Panc1 (cell line): ENCODE results near the gene GNAZ.

Experiments
- CTCF ChIP-seq: fragments of 450-650 bp; IDR thresholded peaks from 2 replicates; pipeline ENCODE4 v1.5.1; 2017; ENCODE audit warnings: mild to moderate bottlenecking
- POLR2AphosphoS5 ChIP-seq: IDR thresholded peaks from 2 replicates; pipeline ENCODE4 v1.6.1; 2012; ENCODE audit warnings: mild to moderate bottlenecking, low read depth, low read length, moderate library complexity
- SIN3A ChIP-seq: IDR thresholded peaks from 2 replicates; pipeline ENCODE4 v1.6.1; 2012; ENCODE audit warnings: low read depth, mild to moderate bottlenecking, low read length, moderate library complexity, borderline replicate concordance; ENCODE audit not compliant: insufficient read depth
- TF ChIP-seq, protein P1 (sequence below), 2 experiments: IDR thresholded peaks; 2 replicates each; pipeline ENCODE4 v1.6.1; 2011 to 2012; ENCODE audit warnings: low read depth in 2 of 2, control low read depth in 1 of 2, low read length in 1 of 2, mild to moderate bottlenecking in 1 of 2, moderate library complexity in 1 of 2; ENCODE audit not compliant: insufficient read depth in 1 of 2

GRCh38 chr22:23112472-23113012, 42.2 kb downstream of the GNAZ start:
- TF ChIP-seq CTCF, result no peak
- no peak for TF ChIP-seq POLR2AphosphoS5
- no peak for TF ChIP-seq SIN3A
- TF ChIP-seq, protein P1, sequence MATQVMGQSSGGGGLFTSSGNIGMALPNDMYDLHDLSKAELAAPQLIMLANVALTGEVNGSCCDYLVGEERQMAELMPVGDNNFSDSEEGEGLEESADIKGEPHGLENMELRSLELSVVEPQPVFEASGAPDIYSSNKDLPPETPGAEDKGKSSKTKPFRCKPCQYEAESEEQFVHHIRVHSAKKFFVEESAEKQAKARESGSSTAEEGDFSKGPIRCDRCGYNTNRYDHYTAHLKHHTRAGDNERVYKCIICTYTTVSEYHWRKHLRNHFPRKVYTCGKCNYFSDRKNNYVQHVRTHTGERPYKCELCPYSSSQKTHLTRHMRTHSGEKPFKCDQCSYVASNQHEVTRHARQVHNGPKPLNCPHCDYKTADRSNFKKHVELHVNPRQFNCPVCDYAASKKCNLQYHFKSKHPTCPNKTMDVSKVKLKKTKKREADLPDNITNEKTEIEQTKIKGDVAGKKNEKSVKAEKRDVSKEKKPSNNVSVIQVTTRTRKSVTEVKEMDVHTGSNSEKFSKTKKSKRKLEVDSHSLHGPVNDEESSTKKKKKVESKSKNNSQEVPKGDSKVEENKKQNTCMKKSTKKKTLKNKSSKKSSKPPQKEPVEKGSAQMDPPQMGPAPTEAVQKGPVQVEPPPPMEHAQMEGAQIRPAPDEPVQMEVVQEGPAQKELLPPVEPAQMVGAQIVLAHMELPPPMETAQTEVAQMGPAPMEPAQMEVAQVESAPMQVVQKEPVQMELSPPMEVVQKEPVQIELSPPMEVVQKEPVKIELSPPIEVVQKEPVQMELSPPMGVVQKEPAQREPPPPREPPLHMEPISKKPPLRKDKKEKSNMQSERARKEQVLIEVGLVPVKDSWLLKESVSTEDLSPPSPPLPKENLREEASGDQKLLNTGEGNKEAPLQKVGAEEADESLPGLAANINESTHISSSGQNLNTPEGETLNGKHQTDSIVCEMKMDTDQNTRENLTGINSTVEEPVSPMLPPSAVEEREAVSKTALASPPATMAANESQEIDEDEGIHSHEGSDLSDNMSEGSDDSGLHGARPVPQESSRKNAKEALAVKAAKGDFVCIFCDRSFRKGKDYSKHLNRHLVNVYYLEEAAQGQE (IDR thresholded peaks at IDR 0.05; ENCODE audit: insufficient read depth in 1 of 2, low read depth in 2 of 2, low read length in 1 of 2), result no peak
